Vagina (tissue), 2 donors: ENCODE measurements around the gene ACOX3. TPM values are rescaled to one million over a fixed set of nuclear protein-coding genes. Genes with fewer than 3 reads are reported as not detected.

ENCODE experiments used
- DNase-seq, 2 donors: peaks; one replicate each; pipeline ENCODE4 v3.0.0-alpha.2; 2017; ENCODE audit errors: extremely low spot score in 2 of 2
- H3K27ac ChIP-seq: fragments of 200-600 bp; sonication (generic); one replicate; pipeline ENCODE4 v1.5.1; 2019
- H3K27me3 ChIP-seq: fragments of 200-600 bp; sonication (generic); one replicate; pipeline ENCODE4 v1.5.1; 2019
- H3K36me3 ChIP-seq, 2 donors: fragments of 200-600 bp; sonication (generic); one replicate each; pipeline ENCODE4 v1.5.1; 2017 to 2019
- H3K4me1 ChIP-seq: fragments of 200-600 bp; sonication (generic); one replicate; pipeline ENCODE4 v1.5.1; 2019
- H3K4me3 ChIP-seq, 2 donors: fragments of 200-600 bp; sonication (generic); 1 replicate in 1 of 2; 2 replicates in 1 of 2; pipeline ENCODE4 v1.5.1; 2016 to 2019
- H3K9me3 ChIP-seq: fragments of 200-600 bp; sonication (generic); one replicate; pipeline ENCODE4 v1.5.1; 2019
- POLR2A ChIP-seq, 2 donors: fragments of 450-650 bp; IDR thresholded peaks; one replicate each; pipeline ENCODE4 v1.6.1; 2017; ENCODE audit warnings: antibody characterized with exemption in 2 of 2, mild to moderate bottlenecking in 2 of 2, moderate library complexity in 2 of 2
- POLR2AphosphoS5 ChIP-seq, 2 donors: sonication (generic); formaldehyde crosslinking; IDR thresholded peaks; one replicate each; pipeline ENCODE4 v1.9.0; 2017; ENCODE audit warnings: antibody characterized with exemption in 2 of 2, mild to moderate bottlenecking in 2 of 2, low read depth in 1 of 2; ENCODE audit not compliant: insufficient read depth in 1 of 2
- intact Hi-C: fragments of 100-400 bp; cut with DNase I; formaldehyde crosslinking; loops from one replicate; pipeline ENCODE4 v1.15.1; 2023
- total RNA-seq: library from RNA; depleted of rRNA; stranded (reverse); fragments of >200 nt; gene quantifications from one replicate; pipeline ENCODE4 v1.2.3, GENCODE V29; 2016
- TF ChIP-seq, protein P1 (sequence below), 3 experiments: fragments of 450-650 bp in 2 of 3; fragments of 200-600 bp in 1 of 3; sonication (generic) in 1 of 3; IDR thresholded peaks; one replicate each; pipeline ENCODE4 v1.5.1; 2017 to 2019; ENCODE audit warnings: antibody characterized with exemption in 3 of 3, mild to moderate bottlenecking in 2 of 3, moderate library complexity in 2 of 3

Gene ACOX3
- total RNA-seq, 1 donor from 2014 or later: 46.9 TPM

DNA sequence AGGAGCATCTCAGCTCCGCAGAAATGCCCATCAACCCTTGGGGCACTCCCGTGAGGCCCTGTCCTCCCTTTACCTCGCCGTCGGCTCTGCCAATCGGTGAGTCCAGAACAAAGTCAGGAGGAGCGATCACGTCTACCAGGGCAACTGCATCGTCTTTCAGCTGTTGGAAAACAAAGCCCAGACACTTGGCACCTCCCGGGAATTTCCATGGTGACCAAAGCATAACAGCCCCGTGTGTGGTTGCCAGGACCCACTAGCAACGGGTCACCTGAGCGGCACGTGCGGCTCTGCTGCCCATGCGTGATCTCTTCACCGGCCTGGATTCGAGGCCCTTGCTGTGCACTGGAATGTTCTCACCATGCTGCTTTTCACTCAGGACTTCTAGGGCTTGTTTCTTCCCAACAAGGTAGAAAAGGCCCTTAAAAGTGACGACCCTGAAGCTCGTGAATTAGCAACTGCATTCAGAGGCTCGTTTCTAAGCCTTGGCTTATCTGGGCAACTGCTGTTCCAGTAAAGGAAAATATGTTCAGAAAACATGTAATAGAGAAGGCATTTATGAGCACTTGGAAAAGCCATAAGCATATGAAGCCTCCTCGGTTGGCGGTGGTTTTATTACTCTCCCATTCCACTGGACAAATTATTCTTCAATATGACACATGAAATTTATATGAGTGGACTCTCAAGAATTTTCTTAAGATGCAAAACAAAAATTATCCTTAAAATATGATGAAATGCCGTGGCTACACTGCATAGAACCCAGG lies 69.5 kb downstream of the ACOX3 start:
- H3K36me3 ChIP-seq: peaks cover 0 to 12% of the 10 kb centered on the region in 2 donors
- H3K27me3 ChIP-seq: no peaks in the 10 kb centered on the region
- intact Hi-C loops: no loop called here
- no peaks in the 10 kb centered on the region for H3K4me1 ChIP-seq
- H3K9me3 ChIP-seq: no peaks in the 10 kb centered on the region
- TF ChIP-seq POLR2AphosphoS5 (IDR thresholded peaks at IDR 0.05; ENCODE audit: insufficient read depth in 1 of 2, low read depth in 1 of 2) (peak in 1 of 2 donors; percentile 14), POLR2A (IDR thresholded peaks at IDR 0.05) (no peak)
- TF ChIP-seq, protein P1, sequence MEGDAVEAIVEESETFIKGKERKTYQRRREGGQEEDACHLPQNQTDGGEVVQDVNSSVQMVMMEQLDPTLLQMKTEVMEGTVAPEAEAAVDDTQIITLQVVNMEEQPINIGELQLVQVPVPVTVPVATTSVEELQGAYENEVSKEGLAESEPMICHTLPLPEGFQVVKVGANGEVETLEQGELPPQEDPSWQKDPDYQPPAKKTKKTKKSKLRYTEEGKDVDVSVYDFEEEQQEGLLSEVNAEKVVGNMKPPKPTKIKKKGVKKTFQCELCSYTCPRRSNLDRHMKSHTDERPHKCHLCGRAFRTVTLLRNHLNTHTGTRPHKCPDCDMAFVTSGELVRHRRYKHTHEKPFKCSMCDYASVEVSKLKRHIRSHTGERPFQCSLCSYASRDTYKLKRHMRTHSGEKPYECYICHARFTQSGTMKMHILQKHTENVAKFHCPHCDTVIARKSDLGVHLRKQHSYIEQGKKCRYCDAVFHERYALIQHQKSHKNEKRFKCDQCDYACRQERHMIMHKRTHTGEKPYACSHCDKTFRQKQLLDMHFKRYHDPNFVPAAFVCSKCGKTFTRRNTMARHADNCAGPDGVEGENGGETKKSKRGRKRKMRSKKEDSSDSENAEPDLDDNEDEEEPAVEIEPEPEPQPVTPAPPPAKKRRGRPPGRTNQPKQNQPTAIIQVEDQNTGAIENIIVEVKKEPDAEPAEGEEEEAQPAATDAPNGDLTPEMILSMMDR (IDR thresholded peaks at IDR 0.05): no peak
- H3K27ac ChIP-seq: no peak overlapping the region
- DNase-seq: no peak
- H3K4me3 ChIP-seq: no peak overlapping the region

DNA sequence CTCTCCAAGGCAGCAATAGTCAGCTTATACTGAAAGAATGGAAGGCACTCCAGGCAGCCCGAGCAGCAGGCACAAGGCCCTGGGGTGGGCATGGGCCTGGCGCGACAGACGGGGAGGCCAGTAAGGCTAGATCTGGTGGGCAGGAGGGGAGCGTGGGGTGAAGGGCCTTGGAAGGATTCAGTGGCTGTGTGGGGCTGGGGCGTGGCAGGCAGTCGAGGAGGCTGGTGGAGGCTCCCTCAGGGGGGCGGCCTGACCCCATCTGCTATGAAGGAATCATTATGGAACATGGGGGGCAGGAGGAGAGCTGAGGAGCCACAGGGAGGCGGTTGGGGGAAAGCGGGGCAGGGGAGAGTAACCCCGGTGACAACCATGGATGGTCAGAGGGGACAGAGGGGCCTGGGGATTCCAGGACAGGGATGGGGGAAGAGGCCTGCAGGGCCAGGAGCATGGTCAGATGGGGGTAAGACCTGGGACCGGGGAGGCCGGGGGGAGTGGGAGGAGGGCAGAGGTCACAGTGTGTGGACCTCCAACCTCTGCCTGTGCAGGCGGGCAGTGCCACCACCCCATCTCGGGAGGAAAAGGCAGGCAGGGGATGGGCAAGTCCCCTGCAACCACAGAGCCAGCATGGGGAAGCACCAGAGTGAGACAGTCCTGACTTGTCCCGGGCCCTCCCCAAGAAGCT lies 70.3 kb downstream of the ACOX3 start:
- TF ChIP-seq POLR2A (IDR thresholded peaks at IDR 0.05) (no peak), POLR2AphosphoS5 (IDR thresholded peaks at IDR 0.05; ENCODE audit: insufficient read depth in 1 of 2, low read depth in 1 of 2) (no peak)
- TF ChIP-seq, protein P1 (IDR thresholded peaks at IDR 0.05): no peak
- peaks cover 0 to 19% of the 10 kb centered on the region in 2 donors for H3K36me3 ChIP-seq
- H3K27ac ChIP-seq: no peak overlapping the region

DNA sequence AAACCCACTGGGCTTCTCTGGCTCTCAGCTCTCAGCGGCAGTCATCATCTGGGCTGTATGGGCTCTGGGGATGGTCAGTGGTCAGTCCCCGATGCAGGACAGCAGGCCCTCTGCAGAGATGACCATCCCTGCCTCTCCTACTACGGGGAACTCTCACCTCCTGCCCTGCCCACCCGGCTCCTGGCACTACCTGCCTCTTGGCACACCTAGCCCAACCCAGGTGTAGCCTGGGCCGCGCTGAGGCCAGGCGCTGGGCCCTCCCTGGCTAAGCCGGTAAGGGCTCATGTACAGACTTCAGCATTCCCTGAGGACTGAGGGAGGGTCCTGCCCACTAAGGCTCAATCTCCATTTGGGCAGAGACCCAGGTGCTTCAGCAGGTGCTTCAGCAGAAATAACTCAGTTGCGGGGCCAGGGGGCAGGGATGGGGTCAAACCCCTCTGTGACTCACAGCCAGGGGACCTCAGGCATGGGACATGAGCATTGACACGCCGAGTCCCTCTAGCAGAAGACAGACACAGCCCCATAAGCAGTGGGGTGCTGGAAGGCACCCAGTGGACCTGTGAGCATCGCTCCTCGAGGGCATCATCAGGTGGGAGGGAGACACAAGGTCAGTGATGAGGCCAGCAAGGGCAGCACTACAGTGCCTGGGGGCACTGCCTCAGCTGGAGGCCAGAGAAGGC lies 71.0 kb downstream of the ACOX3 start:
- peaks cover 0 to 20% of the 10 kb centered on the region in 2 donors for H3K36me3 ChIP-seq
- no peak for TF ChIP-seq POLR2AphosphoS5 (IDR thresholded peaks at IDR 0.05; ENCODE audit: insufficient read depth in 1 of 2, low read depth in 1 of 2)
- TF ChIP-seq, protein P1 (IDR thresholded peaks at IDR 0.05): no peak
- TF ChIP-seq POLR2A (IDR thresholded peaks at IDR 0.05): no peak

More for the DNA sequence above, 70.3 kb downstream of the ACOX3 start:
- Histone ChIP-seq H3K27me3 (no peaks in the 10 kb centered on the region), H3K9me3 (no peaks in the 10 kb centered on the region), H3K4me1 (no peaks in the 10 kb centered on the region), H3K4me3 (no peak overlapping the region)
- DNase-seq: no peak
- intact Hi-C loops: no loop called here

DNA sequence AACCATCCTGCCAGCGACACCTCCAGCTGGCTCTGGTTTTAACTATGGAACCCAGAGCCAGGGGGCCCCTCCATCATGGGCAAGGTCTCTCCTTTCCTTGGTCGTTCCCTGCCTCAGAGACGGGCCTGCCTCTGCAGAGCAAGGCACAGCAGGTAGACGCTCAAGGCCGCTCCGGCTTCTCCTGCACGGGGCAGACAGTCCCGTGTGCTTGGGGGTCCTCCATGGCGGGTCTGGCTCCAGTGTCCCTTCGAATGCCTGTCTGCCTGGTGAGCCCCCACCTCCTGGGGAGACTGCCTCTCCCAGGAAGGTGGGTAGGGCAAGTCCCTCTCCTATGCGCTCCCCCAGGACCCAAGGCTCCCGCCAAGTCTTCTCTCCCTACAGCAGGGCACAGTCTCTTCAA lies 71.5 kb downstream of the ACOX3 start:
- TF ChIP-seq POLR2AphosphoS5 (IDR thresholded peaks at IDR 0.05; ENCODE audit: insufficient read depth in 1 of 2, low read depth in 1 of 2) (no peak), POLR2A (IDR thresholded peaks at IDR 0.05) (no peak)
- TF ChIP-seq, protein P1 (IDR thresholded peaks at IDR 0.05): no peak
- H3K9me3 ChIP-seq: no peaks in the 10 kb centered on the region
- no peak for DNase-seq
- H3K27ac ChIP-seq: no peak overlapping the region
- no peaks in the 10 kb centered on the region for H3K4me1 ChIP-seq
- peaks cover 0 to 20% of the 10 kb centered on the region in 2 donors for H3K36me3 ChIP-seq
- no peak overlapping the region for H3K4me3 ChIP-seq
- no peaks in the 10 kb centered on the region for H3K27me3 ChIP-seq
- intact Hi-C loops: no loop called here

More for the DNA sequence above, 71.0 kb downstream of the ACOX3 start:
- no peak overlapping the region for H3K4me3 ChIP-seq
- H3K4me1 ChIP-seq: no peaks in the 10 kb centered on the region
- intact Hi-C loops: no loop called here
- no peaks in the 10 kb centered on the region for H3K27me3 ChIP-seq
- H3K9me3 ChIP-seq: no peaks in the 10 kb centered on the region
- no peak for DNase-seq
- H3K27ac ChIP-seq: no peak overlapping the region
